Kidney epithelial cell (primary cell): ENCODE data around the gene FADS2. TPM values are rescaled to one million over a fixed set of nuclear protein-coding genes. Genes with fewer than 3 reads are reported as not detected.
"Not testable (repeated sequence)": the region's sequence is repeated elsewhere in the genome, so short reads cannot be mapped to it uniquely, and the experiment has no call there.

Source experiments
- DNase-seq: peaks from one replicate; pipeline ENCODE4 v3.0.0-alpha.2; 2010; ENCODE audit warnings: low read depth
- H3K27me3 ChIP-seq: 2 replicates; pipeline ENCODE4 v1.6.0; 2011; ENCODE audit warnings: low read length; ENCODE audit not compliant: control insufficient read depth, insufficient read depth
- H3K36me3 ChIP-seq: 2 replicates; pipeline ENCODE4 v1.5.1; 2011; ENCODE audit warnings: low read length; ENCODE audit not compliant: control insufficient read depth, insufficient read depth
- H3K4me3 ChIP-seq: 2 replicates; pipeline ENCODE4 v1.5.1; 2011; ENCODE audit warnings: low read depth, mild to moderate bottlenecking, control low read depth, low read length
- CTCF ChIP-seq: IDR thresholded peaks from 2 replicates; pipeline ENCODE4 v1.5.1; 2011; ENCODE audit warnings: mild to moderate bottlenecking, moderate library complexity, low read length, control low read depth, inconsistent platforms; ENCODE audit not compliant: insufficient read depth, poor library complexity, severe bottlenecking
- total RNA-seq: library from RNA; depleted of rRNA; stranded (reverse); fragments of >200 nt; gene quantifications from 2 replicates; pipeline ENCODE4 v1.2.3, GENCODE V29; 2015

Gene FADS2
- total RNA-seq, 1 donor from 2014 or later: 235 TPM

DNA sequence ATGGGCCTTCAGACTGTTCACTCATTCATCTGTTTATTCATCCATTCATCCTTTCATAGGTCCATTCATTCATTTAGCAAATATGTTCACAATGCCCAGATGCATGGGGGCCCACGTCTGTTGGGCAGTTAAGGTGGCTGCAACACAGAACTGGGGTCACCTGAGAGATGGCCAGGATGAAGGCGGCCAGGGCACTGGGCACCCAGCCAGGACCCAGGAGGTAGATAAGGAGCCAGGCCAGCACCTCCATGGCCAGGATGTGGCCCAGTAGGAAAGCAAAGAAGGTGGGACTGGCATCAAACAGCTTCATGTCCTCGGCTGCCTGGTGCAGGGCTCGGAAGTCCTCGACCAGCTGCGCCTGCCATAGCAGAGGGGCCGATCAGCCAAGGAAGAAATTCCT lies 51.1 kb downstream of the FADS2 start:
- no peak for TF ChIP-seq CTCF
- H3K36me3 ChIP-seq: no peaks in the 10 kb centered on the region
- no peaks in the 10 kb centered on the region for H3K27me3 ChIP-seq
- DNase-seq: no peak
- no peak overlapping the region for H3K4me3 ChIP-seq

- H3K4me3 ChIP-seq: no peak overlapping the region
- no peak for DNase-seq
- no peaks in the 10 kb centered on the region for H3K36me3 ChIP-seq
- no peak for TF ChIP-seq CTCF
- H3K27me3 ChIP-seq: no peaks in the 10 kb centered on the region
Measured at GRCh38 chr11:61880031-61880430, 51.9 kb downstream of the FADS2 start.

- Histone ChIP-seq H3K36me3 (no peaks in the 10 kb centered on the region), H3K4me3 (no peak overlapping the region), H3K27me3 (no peaks in the 10 kb centered on the region)
- TF ChIP-seq CTCF: no peak
- no peak for DNase-seq
Measured at GRCh38 chr11:61880454-61880853, 52.4 kb downstream of the FADS2 start.

GRCh38 chr11:61881397-61881796 lies 53.3 kb downstream of the FADS2 start:
- H3K27me3 ChIP-seq: no peaks in the 10 kb centered on the region
- DNase-seq: no peak
- TF ChIP-seq CTCF: no peak
- H3K36me3 ChIP-seq: no peaks in the 10 kb centered on the region
- H3K4me3 ChIP-seq: no peak overlapping the region

DNA sequence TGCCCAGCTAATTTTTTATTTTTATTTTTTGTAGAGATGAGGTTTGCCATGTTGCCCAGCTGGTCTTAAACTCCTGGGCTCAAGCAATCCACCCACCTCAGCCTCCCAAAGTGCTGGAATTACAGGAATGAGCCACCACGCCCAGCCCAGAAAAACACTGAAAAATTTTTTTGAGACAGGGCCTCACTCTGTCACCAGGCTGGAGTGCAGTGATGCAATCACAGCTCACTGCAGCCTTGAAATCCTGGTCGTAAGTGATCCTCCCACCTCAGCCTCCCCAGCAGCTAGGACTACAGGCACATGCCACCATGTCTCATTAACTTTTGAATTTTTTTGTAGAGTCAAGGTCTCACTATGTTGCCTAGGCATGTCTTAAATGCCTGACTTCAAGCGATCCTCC lies 54.2 kb downstream of the FADS2 start:
- not testable (repeated sequence) for H3K36me3 ChIP-seq, H3K27me3 ChIP-seq, DNase-seq, H3K4me3 ChIP-seq

DNA sequence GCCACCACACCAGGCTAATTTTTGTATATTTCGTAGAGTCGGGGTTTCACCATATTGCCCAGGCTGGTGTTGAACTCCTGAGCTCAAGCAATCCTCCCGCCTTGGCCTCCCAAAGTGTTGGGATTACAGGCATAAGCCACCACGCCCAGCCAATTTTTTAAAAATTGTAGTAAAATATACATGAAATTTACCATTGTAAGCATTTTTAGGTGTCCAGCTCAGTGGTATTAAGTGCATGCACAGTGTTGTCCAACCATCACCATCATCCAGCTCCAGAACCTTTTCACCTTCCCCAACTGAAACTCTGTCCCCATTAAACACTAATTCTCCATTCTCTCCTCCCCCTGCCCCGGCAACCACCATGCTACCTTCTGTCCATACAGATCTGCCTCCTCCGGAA lies 54.8 kb downstream of the FADS2 start:
- no peak for DNase-seq
- H3K4me3 ChIP-seq: no peak overlapping the region
- H3K36me3 ChIP-seq: no peaks in the 10 kb centered on the region
- TF ChIP-seq CTCF: no peak
- H3K27me3 ChIP-seq: no peaks in the 10 kb centered on the region
